ENCODE measurements around the gene HINT2. TPM values are rescaled to one million over a fixed set of nuclear protein-coding genes. Genes with fewer than 3 reads are reported as not detected.

HINT2 gene
- polyA plus RNA-seq (ENCODE audit: low read depth in 6 of 6): 100 to 1,000 TPM in 1 of 6 donors, 10 to 100 TPM in 5; 69.4 to 109 (median 79.0) TPM

GRCh38 chr9:35814841-35815543 is at the start of gene HINT2:
Gene HINT2 (minus strand): TSS chr9:35815042. CDS start chr9:35814979, 63 bp downstream.
- DNase-seq: peak; percentile 96
- ATAC-seq (ENCODE audit: low read depth in 2 of 2): peak; percentile 77
- no peaks in the 10 kb centered on the region for H3K9me3 Mint-ChIP-seq
- peak within 1 kb of the TSS; percentile 90 to 98 (median 95) for H3K4me3 Mint-ChIP-seq
- peaks cover 28 to 49% (median 31%) of the 10 kb centered on the region in 3 donors for H3K4me1 Mint-ChIP-seq
- H3K27ac Mint-ChIP-seq: peak within 1 kb of the TSS; percentile 82 to 99 (median 96)
- H3K36me3 Mint-ChIP-seq: peaks cover 0 to 6% of the 10 kb centered on the region in 2 donors
- peaks cover 0 to 5% (median 0%) of the 10 kb centered on the region in 3 donors for H3K27me3 Mint-ChIP-seq

GRCh38 chr9:35863583-35863982 is 48.7 kb upstream of the HINT2 start:
- no peak for DNase-seq
- H3K27ac Mint-ChIP-seq: no peak overlapping the region
- peaks cover 0 to 1% (median 0%) of the 10 kb centered on the region in 7 donors for H3K9me3 Mint-ChIP-seq
- peaks cover 20 to 30% (median 22%) of the 10 kb centered on the region in 3 donors for H3K27me3 Mint-ChIP-seq
- peaks cover 0 to 7% (median 7%) of the 10 kb centered on the region in 3 donors for H3K4me1 Mint-ChIP-seq
- H3K36me3 Mint-ChIP-seq: no peaks in the 10 kb centered on the region
- H3K4me3 Mint-ChIP-seq: no peak overlapping the region
- no peak for ATAC-seq (ENCODE audit: low read depth in 2 of 2)

- H3K9me3 Mint-ChIP-seq: no peaks in the 10 kb centered on the region
Observed at GRCh38 chr9:35862328-35862727, 47.5 kb upstream of the HINT2 start.

GRCh38 chr9:35861161-35861897 is 46.5 kb upstream of the HINT2 start:
- H3K27me3 Mint-ChIP-seq: peaks cover 20 to 33% (median 25%) of the 10 kb centered on the region in 3 donors
- no peak overlapping the region for H3K4me3 Mint-ChIP-seq
- DNase-seq (no peak), ATAC-seq (ENCODE audit: low read depth in 2 of 2) (no peak)
- H3K4me1 Mint-ChIP-seq: peaks cover 0 to 14% (median 7%) of the 10 kb centered on the region in 3 donors
- no peaks in the 10 kb centered on the region for H3K9me3 Mint-ChIP-seq
- no peaks in the 10 kb centered on the region for H3K36me3 Mint-ChIP-seq
- H3K27ac Mint-ChIP-seq: peak overlapping the region in 1 of 6 donors; percentile 63

More at GRCh38 chr9:35862328-35862727, 47.5 kb upstream of the HINT2 start:
- peaks cover 0 to 12% (median 7%) of the 10 kb centered on the region in 3 donors for H3K4me1 Mint-ChIP-seq
- DNase-seq (no peak), ATAC-seq (ENCODE audit: low read depth in 2 of 2) (no peak)
- peaks cover 20 to 30% (median 22%) of the 10 kb centered on the region in 3 donors for H3K27me3 Mint-ChIP-seq
- H3K36me3 Mint-ChIP-seq: no peaks in the 10 kb centered on the region
- H3K27ac Mint-ChIP-seq: no peak overlapping the region
- peak overlapping the region in 1 of 8 donors; percentile 72 for H3K4me3 Mint-ChIP-seq

GRCh38 chr9:35859990-35860339 is 45.1 kb upstream of the HINT2 start:
- no peak overlapping the region for H3K4me3 Mint-ChIP-seq
- peaks cover 13 to 40% (median 37%) of the 10 kb centered on the region in 3 donors for H3K27me3 Mint-ChIP-seq
- H3K9me3 Mint-ChIP-seq: no peaks in the 10 kb centered on the region
- no peak overlapping the region for H3K27ac Mint-ChIP-seq
- ATAC-seq (ENCODE audit: low read depth in 2 of 2): no peak
- DNase-seq: no peak
- no peaks in the 10 kb centered on the region for H3K36me3 Mint-ChIP-seq
- H3K4me1 Mint-ChIP-seq: peaks cover 0 to 17% (median 7%) of the 10 kb centered on the region in 3 donors

- peaks cover 0 to 17% (median 7%) of the 10 kb centered on the region in 3 donors for H3K4me1 Mint-ChIP-seq
- H3K9me3 Mint-ChIP-seq: no peaks in the 10 kb centered on the region
- H3K27me3 Mint-ChIP-seq: peaks cover 13 to 40% (median 38%) of the 10 kb centered on the region in 3 donors
- ATAC-seq (ENCODE audit: low read depth in 2 of 2): peak; percentile 74 to 75
- DNase-seq: peak; percentile 20
- peak overlapping the region in 1 of 6 donors; percentile 82 for H3K27ac Mint-ChIP-seq
- peak overlapping the region in 1 of 8 donors; percentile 37 for H3K4me3 Mint-ChIP-seq
- no peaks in the 10 kb centered on the region for H3K36me3 Mint-ChIP-seq
Observed at GRCh38 chr9:35859310-35859989, 44.6 kb upstream of the HINT2 start.

GRCh38 chr9:35858458-35858857 is 43.6 kb upstream of the HINT2 start:
- Mint-ChIP-seq H3K4me1 (peaks cover 0 to 17% (median 7%) of the 10 kb centered on the region in 3 donors), H3K27me3 (peaks cover 13 to 38% (median 35%) of the 10 kb centered on the region in 3 donors), H3K36me3 (no peaks in the 10 kb centered on the region), H3K27ac (peak overlapping the region in 1 of 6 donors; percentile 59), H3K9me3 (no peaks in the 10 kb centered on the region), H3K4me3 (no peak overlapping the region)
- ATAC-seq (ENCODE audit: low read depth in 2 of 2) (no peak), DNase-seq (no peak)

GRCh38 chr9:35856882-35857281 is 42.0 kb upstream of the HINT2 start:
- DNase-seq (no peak), ATAC-seq (ENCODE audit: low read depth in 2 of 2) (no peak)
- peaks cover 9 to 26% (median 23%) of the 10 kb centered on the region in 3 donors for H3K27me3 Mint-ChIP-seq
- H3K4me1 Mint-ChIP-seq: peaks cover 3 to 21% (median 7%) of the 10 kb centered on the region in 3 donors
- H3K4me3 Mint-ChIP-seq: no peak overlapping the region
- H3K27ac Mint-ChIP-seq: no peak overlapping the region
- no peaks in the 10 kb centered on the region for H3K9me3 Mint-ChIP-seq
- no peaks in the 10 kb centered on the region for H3K36me3 Mint-ChIP-seq

- Mint-ChIP-seq H3K4me1 (peaks cover 3 to 17% (median 7%) of the 10 kb centered on the region in 3 donors), H3K27ac (peak overlapping the region in 1 of 6 donors; percentile 41), H3K27me3 (peaks cover 5 to 19% (median 16%) of the 10 kb centered on the region in 3 donors), H3K36me3 (no peaks in the 10 kb centered on the region), H3K4me3 (no peak overlapping the region), H3K9me3 (no peaks in the 10 kb centered on the region)
- no peak for DNase-seq
- no peak for ATAC-seq (ENCODE audit: low read depth in 2 of 2)
Observed at GRCh38 chr9:35856206-35856605, 41.4 kb upstream of the HINT2 start.

GRCh38 chr9:35854091-35854762 is 39.4 kb upstream of the HINT2 start:
- H3K27ac Mint-ChIP-seq: no peak overlapping the region

GRCh38 chr9:35852876-35853865 is 38.3 kb upstream of the HINT2 start:
- peak overlapping the region in 1 of 8 donors; percentile 3 for H3K4me3 Mint-ChIP-seq
- H3K36me3 Mint-ChIP-seq: no peaks in the 10 kb centered on the region
- H3K4me1 Mint-ChIP-seq: peaks cover 10 to 17% (median 14%) of the 10 kb centered on the region in 3 donors
- no peaks in the 10 kb centered on the region for H3K9me3 Mint-ChIP-seq
- no peak for ATAC-seq (ENCODE audit: low read depth in 2 of 2)
- no peak overlapping the region for H3K27ac Mint-ChIP-seq
- no peak for DNase-seq
- H3K27me3 Mint-ChIP-seq: peaks cover 0 to 15% (median 10%) of the 10 kb centered on the region in 3 donors

More at GRCh38 chr9:35854091-35854762, 39.4 kb upstream of the HINT2 start:
- Mint-ChIP-seq H3K27me3 (peaks cover 0 to 15% (median 10%) of the 10 kb centered on the region in 3 donors), H3K4me1 (peaks cover 3 to 15% (median 4%) of the 10 kb centered on the region in 3 donors), H3K4me3 (no peak overlapping the region), H3K9me3 (no peaks in the 10 kb centered on the region), H3K36me3 (no peaks in the 10 kb centered on the region)
- DNase-seq: no peak
- ATAC-seq (ENCODE audit: low read depth in 2 of 2): no peak

Data from naive B cell (primary cell).